Brain pericyte (primary cell): ENCODE measurements around the gene SERINC5.
A peak's percentile ranks its signal among the peaks of the same experiment; 100 is the strongest.
"Not testable (repeated sequence)": the region's sequence is repeated elsewhere in the genome, so short reads cannot be mapped to it uniquely, and the experiment has no call there.

Source experiments
- DNase-seq: peaks from one replicate; pipeline ENCODE4 v3.0.0-alpha.2; 2012; ENCODE audit warnings: low read depth, low spot score

Gene SERINC5

DNA sequence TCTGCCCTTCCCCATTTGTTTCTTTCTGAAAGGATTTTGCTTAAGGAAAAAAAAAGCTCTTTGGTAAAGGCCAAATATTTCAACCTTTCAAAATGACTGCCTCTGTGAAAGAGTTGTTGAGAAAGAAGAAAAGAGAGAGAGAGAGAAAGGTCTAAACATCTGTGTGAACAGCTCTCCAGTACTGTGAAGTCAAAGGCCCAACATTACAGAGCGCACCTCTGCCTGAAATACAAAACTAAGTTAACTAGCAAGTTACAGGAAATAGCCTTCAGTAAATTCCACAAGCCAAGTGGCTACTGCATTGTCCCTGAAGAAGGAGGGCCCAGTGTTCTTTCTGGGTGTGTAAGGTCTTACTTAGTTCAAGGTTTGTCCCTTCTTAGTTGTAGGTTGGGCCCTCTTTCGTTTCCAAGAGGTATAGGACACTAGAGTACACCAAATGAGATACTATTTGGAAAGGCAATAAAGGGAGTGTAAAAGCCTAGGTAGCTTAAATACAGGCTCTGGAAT lies 116.3 kb downstream of the SERINC5 start:
- no peak for DNase-seq

DNA sequence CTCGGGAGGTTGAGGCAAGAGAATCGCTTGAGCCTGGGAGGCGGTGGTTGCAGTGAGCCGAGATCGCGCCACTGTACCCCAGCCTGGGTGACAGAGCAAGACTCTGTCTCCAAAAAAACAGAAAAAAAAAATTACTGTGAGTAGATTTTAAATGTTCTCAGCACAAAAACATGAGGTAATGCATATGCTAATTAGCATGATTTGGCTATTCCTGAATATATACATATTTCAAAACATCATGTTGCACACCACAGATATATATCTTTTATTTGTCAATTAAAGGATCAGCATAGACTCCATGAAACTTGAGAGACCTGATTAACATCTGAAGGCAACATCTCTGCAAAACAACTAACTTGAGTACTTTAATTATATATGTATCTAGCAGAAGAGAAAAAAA lies 117.4 kb downstream of the SERINC5 start:
- DNase-seq: no peak

DNA sequence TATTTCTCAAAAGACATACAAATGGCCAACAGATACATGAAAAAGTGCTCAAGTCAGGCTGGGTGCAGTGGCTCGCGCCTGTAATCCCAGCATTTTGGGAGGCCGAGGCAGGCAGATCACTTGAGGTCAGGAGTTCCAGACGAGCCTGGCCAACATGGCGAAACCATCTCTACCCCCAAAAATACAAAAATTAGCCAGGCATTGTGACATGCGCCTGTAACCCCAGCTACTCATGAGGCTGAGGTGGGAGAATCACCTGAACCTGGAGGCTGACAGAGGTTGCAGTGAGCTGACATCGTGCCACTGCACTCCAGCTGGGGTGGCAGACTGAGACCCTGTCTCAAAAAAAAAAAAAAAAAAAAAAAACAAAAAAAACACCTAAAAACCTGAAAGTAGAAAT lies 119.0 kb downstream of the SERINC5 start:
- not testable (repeated sequence) for DNase-seq

DNA sequence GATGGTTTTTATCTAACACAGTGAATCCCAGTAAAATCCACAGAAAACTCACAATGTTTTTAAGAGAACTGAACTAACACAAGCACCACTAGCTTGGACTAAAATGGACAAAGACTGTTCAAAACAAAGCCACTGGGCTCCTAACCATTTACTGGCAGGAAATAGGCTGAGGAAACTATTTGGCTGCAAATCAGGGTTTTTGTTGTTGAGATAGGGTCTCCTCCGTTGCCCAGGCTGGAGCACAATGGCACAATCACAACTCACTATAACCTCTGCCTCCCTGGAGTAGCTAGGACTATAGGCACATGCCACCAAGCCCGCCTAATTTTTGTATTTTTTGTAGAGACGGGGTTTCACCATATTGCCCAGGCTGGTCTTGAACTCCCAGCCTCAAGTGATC lies 121.0 kb downstream of the SERINC5 start:
- DNase-seq: no peak

DNA sequence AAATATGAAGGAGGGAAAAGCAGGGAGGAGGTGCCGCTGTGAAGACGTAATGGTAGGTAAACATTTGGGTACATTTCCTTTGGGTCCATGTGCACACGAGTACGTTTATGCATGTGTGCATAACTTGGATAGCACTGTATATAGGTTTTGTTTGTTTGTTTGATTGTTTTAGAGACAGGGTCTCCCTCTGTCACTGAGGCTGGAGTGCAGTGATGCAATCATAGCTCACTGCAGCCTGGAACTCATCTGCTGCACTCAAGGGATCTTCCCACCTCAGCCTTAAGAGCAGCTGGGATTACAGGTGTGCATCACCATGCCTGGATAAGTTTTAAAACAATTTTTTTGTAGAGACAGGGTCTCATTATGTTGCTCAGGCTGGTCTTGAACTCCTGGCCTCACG lies 126.7 kb downstream of the SERINC5 start:
- no peak for DNase-seq

DNA sequence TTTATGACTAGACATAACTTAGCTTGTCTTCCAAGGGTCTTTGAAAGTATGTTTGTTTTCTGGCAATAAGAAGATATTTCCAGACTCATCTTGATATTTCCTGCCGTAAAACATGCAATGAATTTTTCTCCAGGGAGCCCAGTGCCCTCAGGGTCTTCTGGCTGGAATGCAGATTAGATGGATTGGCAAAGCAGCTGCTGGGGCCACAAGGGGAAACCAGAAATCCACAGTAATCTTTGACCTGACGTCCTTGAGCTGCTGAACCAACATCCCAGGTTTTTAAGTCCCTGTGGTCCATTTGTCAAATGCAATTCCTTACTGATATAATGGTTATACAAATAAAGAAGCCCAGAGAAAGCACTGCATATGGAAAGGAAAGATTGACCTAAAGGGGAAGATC lies 127.7 kb downstream of the SERINC5 start:
- no peak for DNase-seq

DNA sequence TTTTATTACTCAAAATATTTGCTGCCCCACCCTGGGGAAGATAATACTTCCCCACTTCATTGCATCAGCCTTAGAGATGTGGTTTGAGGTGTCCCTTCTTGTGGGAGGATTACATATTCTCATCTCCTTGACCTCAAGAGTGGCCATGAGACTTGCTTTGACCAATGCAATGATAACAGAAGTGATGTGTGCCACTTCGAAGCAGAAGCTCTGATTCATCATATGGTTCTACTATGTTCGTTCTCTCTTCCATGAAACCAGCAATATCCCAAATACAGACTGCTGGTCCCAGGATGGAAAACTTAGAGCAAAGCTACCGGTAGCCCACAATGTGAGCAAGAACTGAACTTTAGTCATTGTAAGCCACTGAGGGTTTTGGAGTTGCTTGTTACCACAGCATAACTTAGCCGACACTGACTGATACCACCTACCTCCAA lies 128.7 kb downstream of the SERINC5 start:
- DNase-seq: no peak

DNA sequence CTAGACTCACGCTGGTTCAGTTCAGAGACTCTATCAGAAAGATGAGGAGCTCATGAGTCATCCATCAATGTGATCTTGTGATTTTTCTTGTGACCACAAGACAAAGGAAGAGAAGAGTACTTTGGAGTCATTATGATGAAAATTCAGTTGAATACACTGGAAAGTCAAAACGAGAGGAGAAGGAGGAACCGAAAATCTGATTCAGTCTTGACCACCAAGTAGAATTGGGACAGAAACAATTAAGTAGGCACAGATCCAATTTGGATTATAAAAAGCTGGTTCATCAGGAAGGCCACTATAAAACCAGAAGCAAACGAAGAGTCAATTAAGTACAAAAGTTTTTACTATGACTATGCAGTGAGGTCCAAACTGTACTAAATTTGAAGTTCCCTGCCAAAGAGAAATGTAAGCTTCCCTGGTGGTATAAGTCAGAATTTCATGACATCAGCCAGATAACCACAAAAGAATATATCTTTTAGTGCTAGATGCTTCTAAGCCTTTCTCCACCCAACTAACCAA lies 129.8 kb downstream of the SERINC5 start:
- no peak for DNase-seq

DNA sequence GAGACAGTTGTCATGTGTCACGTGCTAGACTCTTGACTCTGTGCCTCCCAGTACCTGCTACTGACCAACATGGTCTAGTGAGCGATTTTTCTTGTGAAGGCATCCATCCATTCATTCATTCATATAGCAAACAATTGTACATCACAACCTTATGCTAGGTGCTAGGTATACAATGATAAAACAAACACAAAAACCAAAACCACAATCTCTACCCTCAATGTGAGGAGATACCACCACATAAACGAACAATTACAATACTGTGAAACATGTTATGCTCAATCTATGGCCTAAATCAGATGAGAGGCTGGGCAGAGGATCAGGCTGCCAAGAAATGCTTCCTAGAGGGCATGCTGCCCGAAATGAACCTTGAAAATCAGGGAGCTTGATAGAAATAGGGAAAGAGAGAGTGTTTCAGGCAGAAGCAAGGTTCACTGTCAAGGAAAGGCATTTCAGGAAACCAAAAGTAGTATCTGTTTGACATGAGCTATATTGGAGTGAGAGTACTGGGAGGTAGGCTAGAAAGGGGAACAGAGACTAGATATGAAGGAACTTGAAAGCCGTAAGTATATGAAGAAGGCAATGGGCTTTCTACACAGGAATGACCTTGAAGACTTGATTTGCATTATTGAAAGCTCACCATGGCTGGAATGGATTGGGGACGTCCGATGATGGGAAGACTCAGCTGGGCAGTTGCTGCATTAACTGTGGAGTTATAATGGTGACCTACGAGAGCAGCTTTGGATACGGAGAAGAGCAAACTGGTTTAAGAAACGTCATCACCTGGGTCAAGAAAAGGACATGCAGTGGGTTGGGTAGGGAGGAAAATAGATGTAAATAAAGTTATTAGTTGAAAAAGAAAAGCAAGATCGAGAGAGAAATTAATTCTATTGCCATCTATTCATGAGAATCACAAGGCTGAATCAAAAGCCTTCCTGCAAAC lies 130.6 kb downstream of the SERINC5 start:
- DNase-seq: no peak

DNA sequence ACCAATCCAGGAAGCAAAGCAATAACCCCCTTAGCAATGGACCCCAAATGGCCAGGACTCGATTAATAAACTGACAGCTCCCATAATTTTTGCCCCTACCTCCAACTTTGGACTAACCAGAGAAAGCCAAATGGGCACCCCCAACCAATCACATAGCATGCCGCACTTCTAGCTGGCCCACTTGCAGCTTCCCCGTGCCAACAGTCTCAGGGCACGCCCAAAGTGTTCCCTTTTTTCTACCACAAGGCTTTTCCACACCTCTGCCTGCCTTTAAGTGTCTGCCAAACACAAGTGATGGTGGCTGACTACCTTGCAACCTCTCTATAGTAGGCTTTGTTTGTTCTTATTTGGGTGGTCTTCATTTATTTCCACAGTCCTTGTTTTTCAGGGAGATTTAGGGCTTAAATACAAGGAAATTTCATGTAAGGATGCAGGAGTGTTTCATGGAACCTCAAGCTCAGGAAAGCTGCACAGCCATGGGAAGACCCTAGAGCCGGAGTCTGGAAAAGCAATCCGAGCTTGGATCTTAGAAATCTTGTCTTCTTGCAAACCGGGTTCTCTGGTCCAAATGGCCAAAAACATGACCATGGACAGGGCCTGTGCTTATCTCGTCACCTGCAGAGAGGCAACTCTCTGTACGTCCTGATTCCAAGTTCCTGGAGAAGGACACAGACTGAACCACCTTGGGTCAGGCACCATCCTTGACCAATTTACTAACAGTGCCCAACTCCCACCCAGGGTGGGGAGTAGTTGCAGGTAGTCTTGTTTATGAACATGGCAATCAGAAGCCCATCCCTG lies 131.5 kb downstream of the SERINC5 start:
- no peak for DNase-seq

DNA sequence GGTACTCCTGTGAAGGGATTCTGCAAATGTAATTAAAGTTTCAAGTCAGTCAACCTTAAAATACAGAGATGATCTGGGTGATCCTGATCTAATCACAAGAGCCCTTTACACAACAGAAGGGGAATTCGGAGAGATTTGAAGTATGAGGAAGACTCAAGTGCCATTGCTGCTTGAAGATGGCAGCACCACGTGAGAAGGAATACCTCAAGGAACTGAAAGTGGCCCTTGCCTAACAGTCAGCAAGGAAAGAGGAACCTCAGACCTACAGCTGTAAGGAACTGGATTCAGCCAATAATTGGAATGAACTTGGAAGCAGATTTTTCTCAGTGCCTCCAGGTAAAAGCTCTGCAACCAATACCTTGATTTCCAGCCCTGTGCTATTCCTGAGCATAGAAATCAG lies 133.3 kb downstream of the SERINC5 start:
- DNase-seq: no peak

DNA sequence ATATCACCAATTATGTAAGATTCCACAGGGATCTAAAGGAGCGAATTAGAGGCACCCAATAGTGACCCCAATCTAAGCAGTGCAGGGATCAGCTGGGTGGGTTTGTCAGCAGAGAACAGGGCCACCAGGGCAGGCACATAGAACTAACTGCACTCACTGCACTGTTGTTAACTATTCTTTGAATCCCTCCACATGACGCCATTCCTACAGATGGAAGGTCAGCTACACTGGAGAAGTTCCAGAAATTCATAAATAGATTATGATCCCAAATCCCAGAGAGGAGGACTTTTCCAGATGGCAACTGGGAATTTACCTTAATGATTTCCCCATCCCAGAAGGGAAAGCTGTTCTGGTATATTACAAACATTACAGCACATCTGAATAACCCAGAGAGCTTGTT lies 136.5 kb downstream of the SERINC5 start:
- DNase-seq: no peak

DNA sequence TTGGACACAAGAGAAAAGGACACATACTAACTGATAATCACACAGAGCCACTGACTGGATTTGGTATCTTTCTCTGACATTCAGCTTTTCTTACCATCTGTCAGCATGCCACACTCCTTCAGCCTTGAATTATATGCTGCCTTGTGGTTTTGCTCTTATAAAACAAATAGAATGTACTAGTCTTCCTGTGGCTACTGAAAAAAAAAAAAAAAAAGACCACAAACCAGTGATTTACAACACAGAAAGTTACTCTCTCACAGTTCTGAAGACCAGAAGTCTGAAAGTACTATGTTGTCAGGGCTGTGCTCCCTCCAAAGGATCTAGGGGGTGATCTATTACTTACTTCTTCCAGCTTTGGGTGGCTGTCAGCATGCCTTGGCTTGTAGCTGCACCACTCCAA lies 138.4 kb downstream of the SERINC5 start:
- no peak for DNase-seq

DNA sequence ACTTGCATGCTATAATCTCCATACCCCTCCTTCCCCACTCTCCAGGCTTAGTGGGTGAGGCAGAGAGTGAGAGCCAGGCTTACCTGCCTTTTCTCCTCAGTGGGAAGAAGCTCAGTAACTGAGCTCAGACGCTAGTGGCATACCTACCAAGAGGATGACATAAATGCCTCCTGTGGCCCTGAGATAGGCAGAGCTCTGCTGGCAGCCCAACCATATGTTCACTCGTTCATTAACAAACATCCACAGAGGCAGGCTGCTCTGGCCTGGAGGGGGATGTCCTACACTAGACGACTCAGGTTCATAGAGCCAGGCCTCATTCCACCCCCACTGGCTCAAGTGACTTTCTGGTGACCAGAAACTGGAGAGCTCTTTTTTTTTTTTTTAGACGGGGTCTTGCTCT lies 139.4 kb downstream of the SERINC5 start:
- no peak for DNase-seq

DNA sequence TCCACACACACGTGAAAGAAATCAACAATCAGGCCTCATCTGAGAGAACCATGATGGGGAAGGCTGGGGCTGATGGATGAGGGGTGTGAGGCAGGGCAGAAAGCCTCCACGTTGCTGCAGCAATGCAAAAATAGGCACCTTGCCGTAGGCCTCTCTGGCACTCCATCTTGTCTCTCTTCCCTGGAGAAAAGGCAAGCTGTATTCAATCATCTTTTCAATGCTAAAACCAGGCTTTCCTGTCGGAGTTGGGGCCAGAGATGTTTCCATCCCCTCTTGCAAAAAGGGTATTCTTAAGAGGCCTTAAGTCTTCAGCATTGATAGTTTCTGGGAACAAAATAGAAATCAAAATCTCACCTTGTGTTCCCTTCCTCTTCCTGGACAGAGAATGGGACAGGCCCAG lies 139.8 kb downstream of the SERINC5 start:
- DNase-seq: no peak

DNA sequence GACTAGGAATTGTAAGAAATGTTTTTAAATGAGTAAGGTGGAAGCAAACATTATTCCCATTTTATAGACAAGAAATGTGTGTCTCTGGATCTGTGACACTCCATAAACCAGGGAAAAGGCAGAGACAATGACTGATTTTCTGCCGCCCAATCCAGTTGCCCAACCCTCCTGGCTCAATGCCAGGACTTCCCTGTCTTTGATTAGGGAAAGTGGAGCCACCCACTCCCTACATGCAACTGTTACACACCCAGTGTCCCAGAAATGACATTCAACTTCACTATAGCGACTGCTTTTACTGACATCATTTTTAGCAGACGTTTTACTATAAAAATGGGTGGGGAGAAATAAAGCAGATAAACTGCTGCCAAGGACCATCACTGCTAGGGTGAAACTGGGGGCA lies 141.0 kb downstream of the SERINC5 start:
- DNase-seq: no peak

DNA sequence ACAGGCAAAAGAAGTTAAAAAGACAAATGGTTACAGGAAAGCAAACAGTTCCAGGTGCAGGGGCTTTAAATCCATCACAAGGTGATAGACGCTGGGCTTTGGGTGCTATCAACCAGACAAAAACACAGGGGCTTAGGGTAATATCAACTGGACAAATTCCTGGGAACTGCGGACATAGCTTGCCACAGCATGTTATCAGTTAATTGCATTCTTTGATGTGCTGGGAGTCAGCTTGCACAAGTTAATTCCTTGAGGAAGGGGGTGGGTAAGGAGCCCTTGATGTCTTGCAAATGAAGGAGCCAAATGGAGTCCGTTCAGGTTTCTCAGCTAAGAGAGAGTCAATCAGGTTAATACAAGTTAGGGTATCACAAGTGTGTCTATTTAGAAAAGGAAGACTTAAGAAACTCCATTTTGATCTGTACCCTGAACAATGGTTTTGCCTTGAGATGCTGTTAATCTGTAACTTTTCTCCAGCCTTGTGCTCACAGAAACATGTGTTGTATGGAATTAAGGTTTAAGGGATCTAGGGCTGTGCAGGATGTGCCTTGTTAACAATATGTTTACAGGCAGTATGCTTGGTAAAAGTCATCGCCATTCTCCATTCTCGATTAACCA lies 144.4 kb downstream of the SERINC5 start:
- not testable (repeated sequence) for DNase-seq

DNA sequence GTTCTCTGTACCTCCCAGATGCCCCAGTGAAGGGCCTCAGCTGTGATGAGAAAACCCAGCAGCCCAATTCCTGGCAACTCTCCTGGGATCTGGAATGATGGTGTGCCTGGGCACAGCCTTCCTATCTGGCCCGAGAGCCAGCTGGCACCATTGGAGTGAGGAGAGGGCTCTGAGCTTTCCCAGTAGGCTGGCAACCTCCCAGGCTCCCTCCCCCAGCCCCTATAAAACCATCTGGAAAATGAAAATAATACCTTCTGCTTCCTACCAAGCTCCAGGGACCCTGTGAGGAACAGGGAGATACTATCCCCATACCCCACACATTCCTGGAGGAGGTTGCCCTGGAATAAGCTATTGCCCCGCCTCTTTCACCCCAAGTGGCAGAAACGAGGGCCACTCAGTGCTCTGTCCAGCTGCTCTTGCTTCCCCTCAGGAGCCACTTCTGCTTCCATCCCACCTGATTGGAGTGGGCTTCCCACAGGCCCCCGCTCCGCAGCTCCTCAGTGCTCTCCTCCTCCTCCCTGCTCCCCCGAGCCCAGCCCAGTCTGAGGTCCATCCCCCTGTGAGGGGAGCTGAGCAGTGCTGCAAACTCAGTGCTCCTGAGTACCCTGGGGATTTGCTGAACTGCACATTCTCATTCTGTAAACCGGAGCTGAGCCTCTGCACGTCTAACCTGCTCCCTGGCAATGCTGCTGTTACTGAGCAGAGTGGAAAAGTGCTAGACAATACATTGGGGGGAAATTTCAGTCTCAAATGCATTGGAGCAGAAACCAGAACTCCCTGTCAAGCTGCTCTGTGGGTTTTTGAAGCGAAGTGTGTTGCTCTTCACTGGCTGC lies 146.0 kb downstream of the SERINC5 start:
- no peak for DNase-seq

DNA sequence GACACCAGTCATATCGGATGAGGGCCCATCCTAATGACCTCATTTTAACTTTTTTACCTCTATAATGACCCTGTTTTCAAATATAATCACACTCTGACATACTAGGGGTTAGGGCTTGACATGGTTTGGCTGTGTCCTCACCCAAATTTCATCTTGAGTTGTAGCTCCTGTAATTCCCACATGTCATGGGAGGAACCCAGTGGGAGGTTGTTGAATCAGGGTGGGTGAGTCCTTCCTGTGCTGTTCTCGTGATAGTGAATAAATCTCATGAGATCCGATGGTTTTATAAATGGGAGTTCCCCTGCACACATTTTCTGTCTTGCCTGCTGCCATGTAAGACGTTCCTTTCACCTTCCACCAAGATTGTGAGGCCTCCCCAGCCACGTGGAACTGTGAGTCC lies 148.9 kb downstream of the SERINC5 start:
- DNase-seq: no peak

DNA sequence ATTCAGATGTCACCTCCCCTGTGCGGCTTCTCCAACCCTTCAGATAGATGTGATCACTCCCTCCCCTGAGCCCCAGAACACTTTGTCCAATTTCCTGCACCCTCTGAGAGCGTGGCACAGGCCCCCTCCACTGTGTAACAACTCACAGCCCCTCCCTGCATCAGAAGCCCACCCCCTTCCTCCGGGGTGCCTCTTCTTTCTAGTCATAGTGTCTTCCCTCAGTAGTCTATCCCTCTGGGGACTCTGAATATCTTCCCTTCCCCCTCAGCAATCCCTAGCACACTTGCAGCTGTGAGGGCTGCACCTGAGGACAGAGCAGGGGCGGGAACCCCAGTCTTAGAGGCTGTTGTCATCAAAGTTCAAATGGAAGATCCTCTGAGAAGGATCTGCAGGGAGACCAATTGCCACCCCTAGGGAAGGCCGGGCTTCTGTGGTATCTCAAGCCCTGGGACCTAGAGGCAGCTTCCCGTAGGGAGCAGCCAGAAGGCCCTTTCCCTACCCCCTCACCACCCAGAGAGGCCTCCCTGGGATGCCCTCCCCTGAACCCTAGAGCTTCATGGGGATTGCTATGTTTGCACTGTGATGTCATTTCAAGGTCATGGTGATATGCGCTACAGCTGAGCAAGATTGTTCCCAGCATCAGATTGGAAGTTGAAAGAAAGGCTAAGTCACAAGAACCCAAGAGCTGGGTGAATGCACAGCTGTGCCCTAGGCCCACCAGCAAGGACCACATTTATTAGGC lies 150.0 kb downstream of the SERINC5 start:
- DNase-seq: peak; percentile 6
